Endothelial cell of umbilical vein (primary cell): ENCODE results near the gene CES4A. TPM values are rescaled to one million over a fixed set of nuclear protein-coding genes. Genes with fewer than 3 reads are reported as not detected.
"Not testable (repeated sequence)": the region's sequence is repeated elsewhere in the genome, so short reads cannot be mapped to it uniquely, and the experiment has no call there.

Experiments
- BruUV-seq: library from RNA; stranded (reverse); fragments of 400-500 nt; replicated peaks from 2 replicates; lab custom pipeline; 2021; lab: Mats Ljungman, UMichigan
- CTCF ChIA-PET: fragments of 300-600, 350-600 bp; sonication (Branson Sonifier 250); formaldehyde crosslinking; loops from one replicate; lab custom pipeline; 2021; ENCODE audit warnings: antibody characterized with exemption, inconsistent platforms; lab: Charles Lee
- POLR2A ChIA-PET: fragments of 300-600, 350-600 bp; sonication (Branson Sonifier 250); formaldehyde crosslinking; loops from one replicate; lab custom pipeline; 2021; ENCODE audit warnings: antibody characterized with exemption, inconsistent platforms; lab: Charles Lee
- DNase-seq: peaks from one replicate; pipeline ENCODE4 v3.0.0-alpha.2; 2011; ENCODE audit warnings: low read depth, low spot score
- FAIRE-seq: peaks from 2 replicates; lab custom pipeline; 2011; peaks lifted over from hg19 to GRCh38; lab: Jason Lieb, UNC
- H2AFZ ChIP-seq: 2 replicates; pipeline ENCODE4 v1.6.0; 2012; ENCODE audit warnings: low read depth, low read length, control low read depth, inconsistent platforms
- H3K27ac ChIP-seq: 2 replicates; pipeline ENCODE4 v1.5.1; 2011; ENCODE audit warnings: low read depth, mild to moderate bottlenecking, control low read depth, low read length, moderate library complexity; ENCODE audit not compliant: insufficient read depth
- H3K27me3 ChIP-seq, 2 experiments: 2 replicates each; pipeline versions ENCODE4 v1.6.0 to v1.6.1; 2011; ENCODE audit warnings: low read length in 2 of 2, mixed read lengths in 1 of 2; ENCODE audit not compliant: control insufficient read depth in 2 of 2, insufficient read depth in 2 of 2
- H3K36me3 ChIP-seq, 2 experiments: 2 replicates in 1 of 2; 3 replicates in 1 of 2; pipeline ENCODE4 v1.5.1; 2011; ENCODE audit warnings: low read length in 2 of 2, mild to moderate bottlenecking in 1 of 2, moderate library complexity in 1 of 2; ENCODE audit not compliant: control insufficient read depth in 2 of 2, insufficient read depth in 2 of 2; ENCODE audit errors: extremely low read depth in 1 of 2
- H3K4me1 ChIP-seq: 3 replicates; pipeline ENCODE4 v1.5.1; 2011; ENCODE audit warnings: mild to moderate bottlenecking, low read length; ENCODE audit not compliant: control insufficient read depth, insufficient read depth; ENCODE audit errors: extremely low read depth
- H3K4me2 ChIP-seq: 2 replicates; pipeline ENCODE4 v1.6.1; 2011; ENCODE audit warnings: low read length, control low read depth, mixed read lengths; ENCODE audit not compliant: insufficient read depth
- H3K4me3 ChIP-seq, 3 experiments: fragments of 200-600 bp in 1 of 3; sonication (generic), shearing (Covaris generic) in 1 of 3; replicated peaks in 1 of 3; 2 replicates each; pipeline ENCODE4 v1.5.1; 2011 to 2016; ENCODE audit warnings: control low read depth in 3 of 3, low read length in 3 of 3, mild to moderate bottlenecking in 2 of 3, inconsistent platforms in 1 of 3, low read depth in 1 of 3, moderate library complexity in 1 of 3; ENCODE audit not compliant: insufficient read depth in 1 of 3
- H3K79me2 ChIP-seq: 2 replicates; pipeline ENCODE4 v1.6.0; 2012; ENCODE audit warnings: low read length, inconsistent platforms; ENCODE audit not compliant: control insufficient read depth, insufficient read depth
- H3K9ac ChIP-seq: replicated peaks from 2 replicates; pipeline ENCODE3; 2011; ENCODE audit warnings: low read length, control low read depth; ENCODE audit not compliant: insufficient read depth; ENCODE audit errors: extremely low read depth
- H3K9me1 ChIP-seq: replicated peaks from 3 replicates; pipeline ENCODE4 v1.6.0; 2011; ENCODE audit warnings: mild to moderate bottlenecking, low read length; ENCODE audit not compliant: control insufficient read depth, insufficient read depth; ENCODE audit errors: extremely low read depth
- H3K9me3 ChIP-seq: replicated peaks from 2 replicates; pipeline ENCODE4 v1.5.1; 2012; ENCODE audit warnings: low read length, inconsistent platforms; ENCODE audit not compliant: control insufficient read depth, insufficient read depth
- H4K20me1 ChIP-seq: replicated peaks from 2 replicates; pipeline ENCODE3; 2011; ENCODE audit warnings: mild to moderate bottlenecking, low read length; ENCODE audit not compliant: control insufficient read depth, insufficient read depth; ENCODE audit errors: extremely low read depth
- EZH2 ChIP-seq: IDR thresholded peaks from 2 replicates; pipeline ENCODE4 v1.6.1; 2012; ENCODE audit warnings: borderline replicate concordance, low read depth, mild to moderate bottlenecking, moderate library complexity, low read length, inconsistent platforms; ENCODE audit not compliant: severe bottlenecking
- FOS ChIP-seq: IDR thresholded peaks from 2 replicates; pipeline ENCODE4 v1.6.1; 2011; ENCODE audit warnings: mild to moderate bottlenecking, low read length, moderate library complexity, borderline replicate concordance; ENCODE audit not compliant: insufficient read depth
- GATA2 ChIP-seq: IDR thresholded peaks from 2 replicates; pipeline ENCODE4 v1.7.0; 2011; ENCODE audit warnings: low read depth, mild to moderate bottlenecking, moderate library complexity, mixed read lengths, low read length; ENCODE audit not compliant: insufficient read length, insufficient read depth
- JUN ChIP-seq: IDR thresholded peaks from 2 replicates; pipeline ENCODE4 v1.6.1; 2011; ENCODE audit warnings: borderline replicate concordance, low read depth; ENCODE audit not compliant: insufficient read length, insufficient read depth
- MYC ChIP-seq: IDR thresholded peaks from one replicate; pipeline ENCODE4 v1.6.1; 2011; ENCODE audit warnings: mild to moderate bottlenecking, low read depth, low read length
- POLR2A ChIP-seq: IDR thresholded peaks from 2 replicates; pipeline ENCODE4 v1.6.1; 2012; ENCODE audit warnings: low read depth, mild to moderate bottlenecking, control low read depth, low read length
- POLR2AphosphoS5 ChIP-seq: IDR thresholded peaks from 2 replicates; pipeline ENCODE4 v1.6.1; 2012; ENCODE audit warnings: low read depth, mild to moderate bottlenecking, control low read depth, low read length, moderate library complexity; ENCODE audit not compliant: insufficient read depth
- dilution Hi-C: fragments of 300-500 bp; cut with MboI; formaldehyde crosslinking; loops from one replicate; pipeline ENCODE4 v1.15.0; 2019; ENCODE audit warnings: low sequenced_read_pairs; ENCODE audit not compliant: extremely low pct_ligation_motif_present
- intact Hi-C: fragments of 100-400 bp; cut with micrococcal nuclease; formaldehyde crosslinking; loops from one replicate; pipeline ENCODE4 v1.10.0; 2022
- polyA plus RNA-seq, 4 experiments: library from polyadenylated mRNA; depleted of rRNA in 3 of 4; stranded (reverse) in 3 of 4; unstranded in 1 of 4; fragments of >200 nt; gene quantifications; 2 replicates each; pipeline versions ENCODE4 v1.2.1 to v1.2.3, GENCODE V29; 2011 to 2012; ENCODE audit warnings: missing spikeins in 1 of 4
- total RNA-seq: library from RNA; stranded (reverse); gene quantifications from 2 replicates; pipeline ENCODE4 v1.2.3, GENCODE V29; 2021
- TF ChIP-seq, protein P1 (sequence below), 2 donors: IDR thresholded peaks; 1 replicate in 1 of 2; 2 replicates in 1 of 2; pipeline ENCODE4 v1.5.1; 2011; ENCODE audit warnings: low read length in 2 of 2, mild to moderate bottlenecking in 2 of 2, moderate library complexity in 2 of 2, control low read depth in 1 of 2, inconsistent platforms in 1 of 2, low read depth in 1 of 2; ENCODE audit not compliant: insufficient read depth in 1 of 2; ENCODE audit errors: extremely low read depth in 1 of 2
- TF ChIP-seq, protein P2 (sequence below): IDR thresholded peaks from 2 replicates; pipeline ENCODE4 v1.6.1; 2011; ENCODE audit not compliant: insufficient read depth, insufficient read length

CES4A gene
- total and polyA plus RNA-seq, 2 donors (not counting 3 experiments of a cell fraction or from before 2014, with no cell fraction given): 5.4 to 13.3 TPM

DNA sequence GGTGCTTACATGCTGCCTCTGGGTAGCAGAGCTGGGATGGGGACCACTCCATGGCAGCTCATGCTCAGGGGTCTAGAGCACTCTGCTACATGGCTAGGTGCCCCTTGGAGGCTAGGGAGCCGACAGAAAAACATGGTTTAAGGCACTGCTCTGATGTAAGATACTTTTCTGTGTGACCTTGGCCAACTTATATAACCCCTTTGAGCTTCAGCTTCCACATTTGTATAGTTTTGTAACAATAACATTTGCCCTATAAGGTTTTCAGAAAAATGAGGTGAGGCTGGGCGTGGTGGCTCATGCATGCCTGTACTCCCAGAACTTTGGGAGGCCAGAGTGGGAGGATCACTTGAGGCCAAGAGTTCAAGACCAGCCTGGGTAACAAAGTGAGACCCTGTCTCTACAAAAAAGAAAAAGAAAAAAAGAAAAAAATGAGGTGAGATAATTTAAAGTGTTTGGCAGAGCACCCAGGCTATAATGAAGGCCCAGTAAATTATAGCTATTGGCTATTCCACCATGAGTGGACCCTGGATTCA is 3.2 kb downstream of the CES4A start:
- Histone ChIP-seq H3K4me1 (no peaks in the 10 kb centered on the region), H3K27me3 (no peaks in the 10 kb centered on the region), H3K36me3 (no peaks in the 10 kb centered on the region), H3K27ac (no peak overlapping the region), H3K9me1 (no peaks in the 10 kb centered on the region), H3K4me3 (no peak overlapping the region), H3K79me2 (no peaks in the 10 kb centered on the region), H3K9me3 (no peaks in the 10 kb centered on the region), H3K9ac (no peak overlapping the region), H4K20me1 (no peaks in the 10 kb centered on the region), H3K4me2 (no peak overlapping the region), H2AFZ (no peak overlapping the region)
- FAIRE-seq: no peak
- ChIA-PET CTCF (interaction anchor here (0.7 to 4.0 kb wide), 5 partner anchors 21 to 164 kb away, joined by 3 to 20 read pairs (median 7); partner anchors contain the start of gene CES3), POLR2A (no interaction called here)
- DNase-seq: no peak
- dilution Hi-C loops (no loop called here), intact Hi-C loops (no loop called here)
- TF ChIP-seq POLR2A (no peak), FOS (no peak), POLR2AphosphoS5 (no peak), GATA2 (no peak), JUN (no peak), MYC (no peak), EZH2 (no peak)
- TF ChIP-seq, protein P1, sequence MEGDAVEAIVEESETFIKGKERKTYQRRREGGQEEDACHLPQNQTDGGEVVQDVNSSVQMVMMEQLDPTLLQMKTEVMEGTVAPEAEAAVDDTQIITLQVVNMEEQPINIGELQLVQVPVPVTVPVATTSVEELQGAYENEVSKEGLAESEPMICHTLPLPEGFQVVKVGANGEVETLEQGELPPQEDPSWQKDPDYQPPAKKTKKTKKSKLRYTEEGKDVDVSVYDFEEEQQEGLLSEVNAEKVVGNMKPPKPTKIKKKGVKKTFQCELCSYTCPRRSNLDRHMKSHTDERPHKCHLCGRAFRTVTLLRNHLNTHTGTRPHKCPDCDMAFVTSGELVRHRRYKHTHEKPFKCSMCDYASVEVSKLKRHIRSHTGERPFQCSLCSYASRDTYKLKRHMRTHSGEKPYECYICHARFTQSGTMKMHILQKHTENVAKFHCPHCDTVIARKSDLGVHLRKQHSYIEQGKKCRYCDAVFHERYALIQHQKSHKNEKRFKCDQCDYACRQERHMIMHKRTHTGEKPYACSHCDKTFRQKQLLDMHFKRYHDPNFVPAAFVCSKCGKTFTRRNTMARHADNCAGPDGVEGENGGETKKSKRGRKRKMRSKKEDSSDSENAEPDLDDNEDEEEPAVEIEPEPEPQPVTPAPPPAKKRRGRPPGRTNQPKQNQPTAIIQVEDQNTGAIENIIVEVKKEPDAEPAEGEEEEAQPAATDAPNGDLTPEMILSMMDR (IDR thresholded peaks at IDR 0.05; ENCODE audit: extremely low read depth in 1 of 2, insufficient read depth in 1 of 2, low read depth in 1 of 2, low read length in 2 of 2): no peak
- TF ChIP-seq, protein P2, sequence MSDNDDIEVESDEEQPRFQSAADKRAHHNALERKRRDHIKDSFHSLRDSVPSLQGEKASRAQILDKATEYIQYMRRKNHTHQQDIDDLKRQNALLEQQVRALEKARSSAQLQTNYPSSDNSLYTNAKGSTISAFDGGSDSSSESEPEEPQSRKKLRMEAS: no peak
- BruUV-seq: no TSS peak

GRCh38 chr16:66993558-66993957 is 5.2 kb downstream of the CES4A start:
- BruUV-seq, POLR2A ChIA-PET, H4K20me1 ChIP-seq, dilution Hi-C loops, H2AFZ ChIP-seq, H3K27me3 ChIP-seq, H3K9me3 ChIP-seq, H3K9ac ChIP-seq, H3K4me2 ChIP-seq, intact Hi-C loops, H3K9me1 ChIP-seq, H3K27ac ChIP-seq, H3K4me3 ChIP-seq, H3K36me3 ChIP-seq, FAIRE-seq, DNase-seq, H3K4me1 ChIP-seq, H3K79me2 ChIP-seq: not testable (repeated sequence)
- CTCF ChIA-PET: interaction anchor here (1.0 to 4.0 kb wide), 5 partner anchors 15 to 162 kb away, joined by 3 to 20 read pairs (median 3); no protein-coding TSS in a partner anchor
